Activated T-cell treated with anti-CD3 and anti-CD28 coated beads, Interleukin-2, amount 50 U/mL, for 4 hours (primary cell): ENCODE data around the gene ANO5. TPM values are rescaled to one million over a fixed set of nuclear protein-coding genes. Genes with fewer than 3 reads are reported as not detected.

Experiments used
- ATAC-seq, 2 donors: fragments of 200-7000 bp; cut with Tn5 transposase; one replicate each; pipeline ENCODE4 v1.10.0; 2021
- DNase-seq: peaks from one replicate; pipeline ENCODE4 v3.0.0-alpha.2; 2020
- H3K27me3 Mint-ChIP-seq: one replicate; pipeline ENCODE4 v1.8.0; 2021; ENCODE audit warnings: low read depth, mixed read lengths
- H3K36me3 Mint-ChIP-seq: one replicate; pipeline ENCODE4 v1.8.0; 2022; ENCODE audit warnings: mixed read lengths; ENCODE audit not compliant: insufficient read depth
- H3K4me1 Mint-ChIP-seq: one replicate; pipeline ENCODE4 v1.8.0; 2021; ENCODE audit warnings: low read depth, mixed read lengths
- H3K4me3 Mint-ChIP-seq: one replicate; pipeline ENCODE4 v1.8.0; 2021; ENCODE audit warnings: mild to moderate bottlenecking, moderate library complexity, mixed read lengths
- H3K9me3 Mint-ChIP-seq: one replicate; pipeline ENCODE4 v1.8.0; 2021; ENCODE audit warnings: mixed read lengths
- total RNA-seq, 3 donors: library from RNA; stranded (reverse); gene quantifications; one replicate each; pipeline ENCODE4 v1.2.1, GENCODE V29; 2021

The ANO5 gene
- total RNA-seq, 3 donors from 2014 or later: 0.03 TPM; not detected in 2

- Mint-ChIP-seq H3K27me3 (peaks cover 22% of the 10 kb centered on the region), H3K4me1 (peaks cover 4% of the 10 kb centered on the region), H3K36me3 (no peaks in the 10 kb centered on the region), H3K4me3 (no peak overlapping the region), H3K9me3 (peaks cover 8% of the 10 kb centered on the region)
- no peak for ATAC-seq
- DNase-seq: no peak
These were observed 3.2 kb upstream of the ANO5 start for GRCh38 chr11:22189660-22190059.

GRCh38 chr11:22190827-22191463 lies 1.9 kb upstream of the ANO5 start:
- no peak for ATAC-seq
- H3K27me3 Mint-ChIP-seq: peaks cover 23% of the 10 kb centered on the region
- H3K36me3 Mint-ChIP-seq: no peaks in the 10 kb centered on the region
- H3K4me3 Mint-ChIP-seq: no peak overlapping the region
- H3K4me1 Mint-ChIP-seq: peaks cover 4% of the 10 kb centered on the region
- DNase-seq: no peak
- peaks cover 8% of the 10 kb centered on the region for H3K9me3 Mint-ChIP-seq

GRCh38 chr11:22192289-22192641 lies 620 bp upstream of the ANO5 start:
- Mint-ChIP-seq H3K27me3 (peaks cover 23% of the 10 kb centered on the region), H3K4me3 (peak overlapping the region; percentile 37), H3K9me3 (peaks cover 5% of the 10 kb centered on the region), H3K4me1 (peaks cover 4% of the 10 kb centered on the region), H3K36me3 (no peaks in the 10 kb centered on the region)
- no peak for ATAC-seq
- no peak for DNase-seq

- no peaks in the 10 kb centered on the region for H3K36me3 Mint-ChIP-seq
- no peak for DNase-seq
- H3K4me1 Mint-ChIP-seq: peaks cover 4% of the 10 kb centered on the region
- ATAC-seq: peak; percentile 14 to 44
- H3K4me3 Mint-ChIP-seq: no peak overlapping the region
- H3K9me3 Mint-ChIP-seq: no peaks in the 10 kb centered on the region
- peaks cover 23% of the 10 kb centered on the region for H3K27me3 Mint-ChIP-seq
These were observed 615 bp downstream of the ANO5 start for GRCh38 chr11:22193348-22194051.

- Mint-ChIP-seq H3K4me1 (peaks cover 4% of the 10 kb centered on the region), H3K36me3 (no peaks in the 10 kb centered on the region), H3K4me3 (no peak overlapping the region), H3K27me3 (peaks cover 23% of the 10 kb centered on the region), H3K9me3 (no peaks in the 10 kb centered on the region)
- DNase-seq (no peak), ATAC-seq (no peak)
These were observed 1.4 kb downstream of the ANO5 start for GRCh38 chr11:22194306-22194705.

- Mint-ChIP-seq H3K36me3 (no peaks in the 10 kb centered on the region), H3K4me1 (peaks cover 4% of the 10 kb centered on the region), H3K9me3 (no peaks in the 10 kb centered on the region), H3K27me3 (peaks cover 23% of the 10 kb centered on the region), H3K4me3 (no peak overlapping the region)
- no peak for DNase-seq
- ATAC-seq: no peak
These were observed 2.0 kb downstream of the ANO5 start for GRCh38 chr11:22194907-22195306.

GRCh38 chr11:22197139-22198005 lies 4.5 kb downstream of the ANO5 start:
- Mint-ChIP-seq H3K27me3 (peaks cover 19% of the 10 kb centered on the region), H3K4me3 (no peak overlapping the region), H3K9me3 (no peaks in the 10 kb centered on the region), H3K4me1 (peaks cover 4% of the 10 kb centered on the region), H3K36me3 (no peaks in the 10 kb centered on the region)
- ATAC-seq (no peak), DNase-seq (no peak)

- Mint-ChIP-seq H3K27me3 (peaks cover 7% of the 10 kb centered on the region), H3K9me3 (no peaks in the 10 kb centered on the region)
These were observed 6.4 kb downstream of the ANO5 start for GRCh38 chr11:22199243-22199642.

GRCh38 chr11:22203281-22203680 lies 10.4 kb downstream of the ANO5 start:
- Mint-ChIP-seq H3K9me3 (no peaks in the 10 kb centered on the region), H3K4me1 (no peaks in the 10 kb centered on the region), H3K36me3 (no peaks in the 10 kb centered on the region), H3K27me3 (peaks cover 3% of the 10 kb centered on the region), H3K4me3 (no peak overlapping the region)
- DNase-seq (no peak), ATAC-seq (no peak)

More at GRCh38 chr11:22199243-22199642, 6.4 kb downstream of the ANO5 start:
- H3K4me3 Mint-ChIP-seq: no peak overlapping the region
- ATAC-seq (no peak), DNase-seq (no peak)
- no peaks in the 10 kb centered on the region for H3K36me3 Mint-ChIP-seq
- H3K4me1 Mint-ChIP-seq: no peaks in the 10 kb centered on the region

GRCh38 chr11:22207162-22207561 lies 14.3 kb downstream of the ANO5 start:
- no peaks in the 10 kb centered on the region for H3K9me3 Mint-ChIP-seq
- no peaks in the 10 kb centered on the region for H3K36me3 Mint-ChIP-seq
- ATAC-seq (no peak), DNase-seq (no peak)
- no peaks in the 10 kb centered on the region for H3K27me3 Mint-ChIP-seq
- H3K4me1 Mint-ChIP-seq: no peaks in the 10 kb centered on the region
- H3K4me3 Mint-ChIP-seq: no peak overlapping the region

- Mint-ChIP-seq H3K4me1 (no peaks in the 10 kb centered on the region), H3K27me3 (no peaks in the 10 kb centered on the region), H3K9me3 (no peaks in the 10 kb centered on the region), H3K4me3 (no peak overlapping the region), H3K36me3 (no peaks in the 10 kb centered on the region)
- ATAC-seq: no peak
- no peak for DNase-seq
These were observed 15.4 kb downstream of the ANO5 start for GRCh38 chr11:22208151-22208858.

- DNase-seq (no peak), ATAC-seq (no peak)
- Mint-ChIP-seq H3K27me3 (no peaks in the 10 kb centered on the region), H3K9me3 (no peaks in the 10 kb centered on the region), H3K4me3 (no peak overlapping the region), H3K36me3 (no peaks in the 10 kb centered on the region), H3K4me1 (no peaks in the 10 kb centered on the region)
These were observed 24.1 kb downstream of the ANO5 start for GRCh38 chr11:22216940-22217339.

GRCh38 chr11:22221143-22221542 lies 28.3 kb downstream of the ANO5 start:
- DNase-seq (no peak), ATAC-seq (no peak)
- Mint-ChIP-seq H3K4me3 (no peak overlapping the region), H3K9me3 (no peaks in the 10 kb centered on the region), H3K4me1 (no peaks in the 10 kb centered on the region), H3K27me3 (no peaks in the 10 kb centered on the region), H3K36me3 (no peaks in the 10 kb centered on the region)

GRCh38 chr11:22225190-22225589 lies 32.3 kb downstream of the ANO5 start:
- H3K9me3 Mint-ChIP-seq: no peaks in the 10 kb centered on the region
- H3K4me1 Mint-ChIP-seq: no peaks in the 10 kb centered on the region
- ATAC-seq (no peak), DNase-seq (no peak)
- no peaks in the 10 kb centered on the region for H3K27me3 Mint-ChIP-seq
- H3K4me3 Mint-ChIP-seq: no peak overlapping the region
- H3K36me3 Mint-ChIP-seq: no peaks in the 10 kb centered on the region
